Activated naive CD8-positive, alpha-beta T cell treated with anti-CD3 and anti-CD28 coated beads, Interleukin-2, amount 50 U/mL, for 24 hours (primary cell): ENCODE measurements around the gene GOLT1A.
"Not testable (repeated sequence)": the region's sequence is repeated elsewhere in the genome, so short reads cannot be mapped to it uniquely, and the experiment has no call there.

Experiments used
- ATAC-seq: fragments of 150-1000 bp; cut with Tn5 transposase; one replicate; pipeline ENCODE4 v1.10.0; 2021
- DNase-seq: peaks from one replicate; pipeline ENCODE4 v3.0.0; 2021
- H3K27ac Mint-ChIP-seq: one replicate; pipeline ENCODE4 v1.8.0; 2021; ENCODE audit warnings: mild to moderate bottlenecking, mixed read lengths
- H3K27me3 Mint-ChIP-seq: one replicate; pipeline ENCODE4 v1.8.0; 2021; ENCODE audit warnings: mixed read lengths
- H3K36me3 Mint-ChIP-seq: one replicate; pipeline ENCODE4 v1.8.0; 2021; ENCODE audit warnings: low read depth, mixed read lengths
- H3K4me1 Mint-ChIP-seq: one replicate; pipeline ENCODE4 v1.8.0; 2021; ENCODE audit warnings: mixed read lengths
- H3K4me3 Mint-ChIP-seq: one replicate; pipeline ENCODE4 v1.8.0; 2021; ENCODE audit warnings: mild to moderate bottlenecking, moderate library complexity, mixed read lengths
- H3K9me3 Mint-ChIP-seq: one replicate; pipeline ENCODE4 v1.8.0; 2021; ENCODE audit warnings: mixed read lengths

GOLT1A gene

DNA sequence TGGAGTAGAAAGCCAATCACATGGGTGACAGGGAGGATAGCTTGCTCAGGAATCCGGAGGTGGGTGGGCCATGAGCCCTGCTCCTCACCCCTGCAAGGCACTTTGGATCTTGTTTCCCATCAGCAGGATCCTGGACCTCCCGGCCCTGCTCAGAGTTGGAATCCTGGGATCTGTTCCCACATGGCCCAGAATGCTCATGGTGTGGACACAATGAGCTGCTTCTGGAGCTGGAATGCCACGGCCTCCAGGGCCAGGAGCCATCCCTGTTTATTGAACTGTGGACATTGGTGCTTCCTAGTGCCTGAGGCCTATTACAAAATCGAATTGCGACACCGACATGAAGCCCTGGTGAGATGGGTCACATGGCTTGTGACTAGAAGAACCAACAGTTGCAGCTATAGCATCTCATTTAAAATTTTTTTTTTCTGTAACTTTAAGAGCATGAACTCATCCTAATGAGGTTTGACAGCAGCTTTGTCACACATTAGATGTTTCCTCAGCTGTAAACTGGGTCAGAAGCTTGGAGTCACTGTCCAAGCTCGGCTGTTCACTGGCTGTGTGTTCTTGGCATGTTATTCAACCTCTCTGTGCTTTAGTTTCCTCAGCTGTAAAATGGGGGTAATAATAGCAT lies 40.4 kb upstream of the GOLT1A start:
- H3K4me3 Mint-ChIP-seq: no peak overlapping the region
- H3K9me3 Mint-ChIP-seq: no peaks in the 10 kb centered on the region
- DNase-seq: no peak
- no peaks in the 10 kb centered on the region for H3K4me1 Mint-ChIP-seq
- H3K27ac Mint-ChIP-seq: no peak overlapping the region
- ATAC-seq: no peak
- H3K27me3 Mint-ChIP-seq: no peaks in the 10 kb centered on the region
- H3K36me3 Mint-ChIP-seq: no peaks in the 10 kb centered on the region

DNA sequence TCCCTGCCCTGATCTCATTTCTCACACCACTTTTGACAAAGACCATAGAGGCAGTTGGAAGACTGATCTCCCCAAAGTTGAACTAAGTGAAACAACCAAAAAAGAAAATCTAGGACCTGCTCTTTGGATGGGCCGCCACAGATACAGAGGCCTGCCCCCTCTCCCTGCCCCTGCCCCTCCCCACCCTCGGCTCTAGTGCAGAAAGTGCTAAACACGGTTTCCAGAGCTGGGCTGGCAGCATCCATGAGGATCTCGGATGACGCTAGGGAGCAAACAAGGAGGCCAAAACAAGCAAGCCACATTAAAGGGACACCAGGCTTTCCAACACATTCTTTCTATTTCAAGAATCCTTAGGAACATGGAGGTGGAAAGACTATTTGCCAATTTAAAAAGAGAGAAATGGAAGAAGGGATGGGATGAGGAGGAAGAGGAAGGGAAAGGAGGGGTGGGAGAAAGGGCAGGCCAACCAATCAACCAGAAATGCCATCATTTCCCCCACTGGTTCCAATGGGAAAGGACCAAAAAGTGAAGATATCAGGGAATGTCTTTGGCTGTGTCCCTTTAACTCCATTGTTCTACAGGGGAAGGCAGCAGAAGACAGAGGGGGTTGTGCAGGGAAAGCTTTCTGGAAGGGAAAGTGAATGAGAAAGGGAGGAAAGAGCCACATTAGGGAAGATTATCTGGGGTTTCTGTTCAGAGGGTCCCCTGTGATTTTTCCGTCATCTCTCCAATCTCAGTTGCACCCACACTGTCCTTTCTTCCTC lies 38.3 kb upstream of the GOLT1A start:
- no peaks in the 10 kb centered on the region for H3K9me3 Mint-ChIP-seq
- H3K27ac Mint-ChIP-seq: no peak overlapping the region
- no peaks in the 10 kb centered on the region for H3K27me3 Mint-ChIP-seq
- no peaks in the 10 kb centered on the region for H3K36me3 Mint-ChIP-seq
- no peak overlapping the region for H3K4me3 Mint-ChIP-seq
- DNase-seq (no peak), ATAC-seq (no peak)
- H3K4me1 Mint-ChIP-seq: no peaks in the 10 kb centered on the region

DNA sequence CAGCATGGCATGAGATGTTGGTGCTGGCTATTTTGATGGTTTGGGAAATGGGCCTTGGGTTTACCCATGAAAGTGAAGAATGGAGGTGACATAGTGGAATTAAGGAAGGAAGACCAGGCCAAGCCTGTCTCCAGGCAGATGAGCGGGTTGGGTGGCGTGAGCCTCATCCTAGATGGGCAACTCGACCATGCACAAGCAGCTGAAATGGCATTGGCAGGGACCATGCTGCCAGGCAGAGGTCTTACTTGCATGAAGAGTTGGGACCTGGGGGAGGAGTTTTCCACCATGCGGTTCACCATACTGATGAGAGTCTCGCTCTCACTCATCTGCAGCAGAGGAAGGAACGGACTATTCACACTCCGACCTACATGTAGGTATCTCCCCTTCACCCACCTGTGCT lies 37.5 kb upstream of the GOLT1A start:
- DNase-seq: no peak
- no peak overlapping the region for H3K4me3 Mint-ChIP-seq
- no peaks in the 10 kb centered on the region for H3K9me3 Mint-ChIP-seq
- no peaks in the 10 kb centered on the region for H3K4me1 Mint-ChIP-seq
- no peaks in the 10 kb centered on the region for H3K36me3 Mint-ChIP-seq
- no peak for ATAC-seq
- no peak overlapping the region for H3K27ac Mint-ChIP-seq
- H3K27me3 Mint-ChIP-seq: no peaks in the 10 kb centered on the region

DNA sequence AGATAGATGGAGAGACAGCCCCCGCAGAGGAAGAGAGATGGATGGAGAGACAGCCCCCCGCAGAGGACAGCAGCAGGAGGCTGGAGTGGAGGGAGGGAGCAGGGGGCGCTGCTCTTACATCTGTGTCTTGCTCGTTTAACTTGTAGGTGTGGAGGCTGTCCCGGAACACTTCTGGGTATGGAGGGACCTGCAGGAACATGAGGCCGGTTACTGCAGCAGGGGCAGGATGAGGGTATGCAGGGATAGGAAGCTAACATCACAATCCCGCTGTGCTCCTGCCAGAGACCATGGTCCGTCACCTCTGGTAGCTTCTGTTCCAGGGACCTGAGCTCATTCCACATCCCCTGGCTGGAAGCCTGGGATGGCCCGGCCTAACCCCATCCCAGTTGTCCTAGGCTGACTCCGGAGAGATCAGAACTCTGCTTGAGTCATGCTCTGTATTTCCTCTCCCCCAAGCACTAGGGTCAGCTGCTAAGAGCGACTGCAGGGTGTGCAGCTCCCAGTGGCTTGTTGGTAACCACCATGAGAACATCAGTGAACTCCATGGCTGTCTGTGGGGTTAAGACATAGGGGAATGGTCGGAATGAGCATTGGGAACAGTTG lies 36.7 kb upstream of the GOLT1A start:
- Mint-ChIP-seq H3K27ac (no peak overlapping the region), H3K27me3 (no peaks in the 10 kb centered on the region), H3K9me3 (no peaks in the 10 kb centered on the region), H3K4me3 (no peak overlapping the region), H3K4me1 (no peaks in the 10 kb centered on the region), H3K36me3 (no peaks in the 10 kb centered on the region)
- ATAC-seq (no peak), DNase-seq (no peak)

DNA sequence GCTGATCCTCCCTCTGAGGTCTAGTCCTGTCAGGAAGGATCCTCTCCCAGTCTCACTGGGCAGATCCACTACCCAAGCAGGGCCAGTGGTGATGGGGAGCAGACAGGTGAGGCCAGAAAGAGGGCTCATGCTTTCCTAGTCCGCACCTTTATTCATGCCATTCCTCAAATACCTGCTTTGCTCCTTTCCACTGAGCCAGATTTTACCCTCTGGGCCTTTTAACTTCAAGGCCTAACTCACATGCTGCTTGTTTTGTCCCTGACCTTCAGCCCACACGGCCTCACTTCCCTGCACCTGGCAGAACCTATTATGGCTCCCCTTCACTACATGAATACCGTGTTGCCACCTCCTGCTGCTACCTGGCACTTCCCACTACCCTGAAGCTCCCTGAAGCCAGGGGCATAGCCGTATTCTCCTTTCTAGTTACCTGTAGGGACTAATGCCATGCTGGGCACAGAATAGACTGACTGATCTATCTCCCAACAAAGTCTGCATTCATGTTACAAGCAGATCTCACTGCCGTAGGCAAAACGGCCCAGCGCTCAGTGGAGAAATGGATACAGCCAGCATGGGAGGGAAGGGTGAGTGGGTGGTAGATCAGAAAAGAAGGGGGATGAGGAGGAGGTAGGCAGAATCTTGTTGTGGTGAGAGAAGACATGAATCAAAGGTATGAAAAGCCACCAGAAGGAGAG lies 36.1 kb upstream of the GOLT1A start:
- Mint-ChIP-seq H3K27ac (no peak overlapping the region), H3K36me3 (no peaks in the 10 kb centered on the region), H3K4me1 (no peaks in the 10 kb centered on the region), H3K27me3 (no peaks in the 10 kb centered on the region), H3K4me3 (no peak overlapping the region), H3K9me3 (no peaks in the 10 kb centered on the region)
- ATAC-seq (no peak), DNase-seq (no peak)

DNA sequence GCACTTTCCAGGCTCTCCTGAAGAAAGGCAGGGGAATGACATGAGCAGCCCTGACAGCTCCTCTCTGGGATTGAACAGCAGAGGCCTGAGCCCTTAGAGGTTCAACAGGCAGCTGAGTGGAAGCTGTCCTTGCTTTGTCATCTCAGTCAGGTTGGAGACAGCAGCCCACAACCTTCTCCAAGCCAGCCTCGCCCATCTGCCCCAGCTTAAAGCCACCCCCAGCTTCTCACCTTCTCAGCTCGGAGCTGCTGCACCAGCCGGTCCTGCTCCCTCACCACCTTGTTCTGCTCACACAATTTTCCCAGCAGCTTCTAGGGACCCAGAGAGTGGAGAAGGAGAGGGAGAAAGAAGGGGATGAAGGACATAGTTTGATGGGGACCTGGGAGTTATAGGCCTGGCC lies 35.2 kb upstream of the GOLT1A start:
- Mint-ChIP-seq H3K27ac (no peak overlapping the region), H3K36me3 (no peaks in the 10 kb centered on the region), H3K4me1 (no peaks in the 10 kb centered on the region), H3K9me3 (no peaks in the 10 kb centered on the region), H3K4me3 (no peak overlapping the region), H3K27me3 (no peaks in the 10 kb centered on the region)
- DNase-seq: no peak
- no peak for ATAC-seq

DNA sequence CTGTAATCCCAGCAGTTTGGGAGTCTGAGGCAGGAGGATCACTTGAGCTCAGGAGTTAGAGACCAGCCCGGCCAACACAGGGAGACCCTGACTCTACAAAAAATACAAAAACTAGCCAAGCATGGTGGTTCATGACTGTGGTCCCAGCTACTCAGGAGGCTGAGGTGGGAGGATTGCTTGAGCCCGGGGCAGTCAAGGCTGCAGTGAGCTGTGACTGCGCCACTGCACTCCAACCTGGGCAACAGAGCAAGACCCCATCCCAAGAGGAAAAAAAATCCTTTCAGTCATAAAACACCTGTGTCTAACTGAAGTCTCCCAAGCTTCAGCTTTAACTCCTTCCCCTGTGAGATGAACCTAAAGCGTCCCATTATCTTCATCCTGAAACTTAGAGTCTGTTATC lies 33.1 kb upstream of the GOLT1A start:
- no peak for DNase-seq
- Mint-ChIP-seq H3K27ac (no peak overlapping the region), H3K27me3 (no peaks in the 10 kb centered on the region), H3K9me3 (no peaks in the 10 kb centered on the region), H3K4me1 (no peaks in the 10 kb centered on the region), H3K4me3 (no peak overlapping the region), H3K36me3 (no peaks in the 10 kb centered on the region)
- no peak for ATAC-seq

DNA sequence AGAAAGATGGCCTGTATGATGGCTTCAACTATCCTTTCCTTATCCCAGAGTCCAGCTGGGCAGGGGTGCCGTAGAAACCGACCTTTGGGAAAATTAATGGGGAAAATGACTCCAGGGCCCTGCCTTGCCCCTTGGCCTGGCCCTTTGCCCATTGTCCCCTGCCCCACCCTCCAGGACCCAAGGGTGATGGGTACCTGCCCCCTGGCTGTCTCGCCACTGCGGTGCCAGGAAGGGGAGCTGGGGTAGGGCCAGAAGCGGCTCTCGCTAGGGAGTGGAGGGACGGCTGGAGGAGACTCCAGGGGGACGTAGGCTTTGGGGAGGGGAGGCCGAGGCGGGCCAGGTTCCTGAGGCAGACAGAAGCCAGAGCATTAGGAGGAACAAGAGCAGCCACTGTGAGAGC lies 29.1 kb upstream of the GOLT1A start:
- H3K9me3 Mint-ChIP-seq: no peaks in the 10 kb centered on the region
- ATAC-seq (no peak), DNase-seq (no peak)
- H3K36me3 Mint-ChIP-seq: no peaks in the 10 kb centered on the region
- H3K27me3 Mint-ChIP-seq: no peaks in the 10 kb centered on the region
- H3K4me1 Mint-ChIP-seq: no peaks in the 10 kb centered on the region
- no peak overlapping the region for H3K4me3 Mint-ChIP-seq
- H3K27ac Mint-ChIP-seq: no peak overlapping the region

DNA sequence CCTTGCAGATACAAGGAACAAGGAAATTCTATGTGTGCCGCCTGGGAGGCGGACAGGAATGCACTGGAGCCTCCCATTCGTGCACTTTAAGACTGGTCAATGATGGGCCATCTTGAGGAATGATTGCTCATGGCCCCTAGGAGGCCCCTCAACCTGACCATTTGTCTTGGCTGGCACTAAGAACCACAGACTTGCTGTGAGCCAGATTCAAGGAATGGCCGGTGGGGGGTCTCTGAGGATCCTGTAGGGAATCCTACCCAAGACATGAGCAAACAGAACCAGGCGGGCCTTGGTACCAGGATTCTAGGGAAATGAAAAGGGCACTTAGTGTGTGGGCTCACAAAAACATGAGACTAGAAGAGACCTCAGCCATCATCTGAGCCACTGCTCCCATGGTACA lies 28.1 kb upstream of the GOLT1A start:
- Mint-ChIP-seq H3K36me3 (no peaks in the 10 kb centered on the region), H3K9me3 (no peaks in the 10 kb centered on the region), H3K27ac (no peak overlapping the region), H3K4me3 (no peak overlapping the region), H3K4me1 (no peaks in the 10 kb centered on the region), H3K27me3 (no peaks in the 10 kb centered on the region)
- ATAC-seq (no peak), DNase-seq (no peak)

DNA sequence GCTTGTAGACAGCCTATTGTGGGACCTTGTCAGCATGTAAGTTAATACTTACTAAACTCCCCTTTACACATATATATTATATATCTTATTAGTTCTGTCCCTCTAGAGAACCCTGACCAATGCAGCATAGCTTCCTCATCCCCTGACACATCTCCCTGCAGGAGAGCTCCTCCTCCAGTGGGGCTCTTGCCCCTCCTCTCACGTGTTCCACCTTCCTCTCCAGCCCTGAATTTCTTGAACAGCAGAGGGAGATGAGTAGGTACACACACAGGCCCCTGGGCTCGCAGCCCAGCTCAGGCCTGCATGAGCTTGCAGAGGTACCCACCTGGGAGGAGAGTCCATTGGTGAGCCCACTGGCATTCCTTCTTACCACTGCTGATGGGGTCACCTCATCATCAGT lies 27.3 kb upstream of the GOLT1A start:
- DNase-seq: no peak
- H3K36me3 Mint-ChIP-seq: no peaks in the 10 kb centered on the region
- no peaks in the 10 kb centered on the region for H3K4me1 Mint-ChIP-seq
- no peak overlapping the region for H3K27ac Mint-ChIP-seq
- H3K9me3 Mint-ChIP-seq: no peaks in the 10 kb centered on the region
- H3K27me3 Mint-ChIP-seq: no peaks in the 10 kb centered on the region
- H3K4me3 Mint-ChIP-seq: no peak overlapping the region
- ATAC-seq: no peak

DNA sequence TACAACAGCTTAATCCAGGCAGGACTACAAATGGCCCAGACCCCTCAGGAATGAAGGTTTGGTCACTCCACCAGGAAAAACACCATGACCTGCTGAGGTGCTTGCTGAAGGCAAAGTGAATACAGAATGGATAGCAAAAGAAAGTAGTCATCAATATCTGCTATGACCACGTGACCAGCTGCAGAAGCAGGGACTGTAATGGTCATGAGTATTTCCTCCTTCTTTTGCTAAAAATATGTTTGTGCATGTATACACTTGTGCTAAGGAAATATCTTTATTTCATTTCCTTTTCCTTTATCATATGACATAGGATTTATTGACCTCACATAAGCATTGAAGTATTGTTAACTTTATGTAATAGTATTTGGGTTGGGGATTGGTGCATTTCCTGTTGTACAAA lies 26.4 kb upstream of the GOLT1A start:
- H3K4me1 Mint-ChIP-seq: no peaks in the 10 kb centered on the region
- DNase-seq (no peak), ATAC-seq (no peak)
- no peaks in the 10 kb centered on the region for H3K9me3 Mint-ChIP-seq
- no peak overlapping the region for H3K4me3 Mint-ChIP-seq
- no peaks in the 10 kb centered on the region for H3K36me3 Mint-ChIP-seq
- H3K27me3 Mint-ChIP-seq: no peaks in the 10 kb centered on the region
- H3K27ac Mint-ChIP-seq: no peak overlapping the region

DNA sequence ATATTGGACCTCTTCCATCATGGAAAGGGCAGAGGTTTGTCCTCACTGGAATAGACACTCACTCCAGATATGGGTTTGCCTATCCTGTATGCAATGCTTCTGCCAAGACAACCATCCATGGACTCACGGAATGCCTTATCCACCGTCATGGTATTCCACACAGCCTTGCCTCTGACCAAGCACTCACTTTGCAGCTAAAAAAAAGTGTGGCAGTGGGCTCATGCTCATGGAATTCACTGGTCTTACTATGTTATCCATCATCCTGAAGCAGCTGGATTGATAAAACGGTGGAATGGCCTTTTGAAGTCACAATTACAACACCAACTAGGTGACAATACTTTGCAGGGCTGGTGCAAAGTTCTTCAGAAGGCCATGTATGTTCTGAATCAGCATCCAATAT lies 25.6 kb upstream of the GOLT1A start:
- not testable (repeated sequence) for H3K36me3 Mint-ChIP-seq, H3K27ac Mint-ChIP-seq, H3K4me1 Mint-ChIP-seq, DNase-seq, H3K9me3 Mint-ChIP-seq, ATAC-seq, H3K27me3 Mint-ChIP-seq, H3K4me3 Mint-ChIP-seq

DNA sequence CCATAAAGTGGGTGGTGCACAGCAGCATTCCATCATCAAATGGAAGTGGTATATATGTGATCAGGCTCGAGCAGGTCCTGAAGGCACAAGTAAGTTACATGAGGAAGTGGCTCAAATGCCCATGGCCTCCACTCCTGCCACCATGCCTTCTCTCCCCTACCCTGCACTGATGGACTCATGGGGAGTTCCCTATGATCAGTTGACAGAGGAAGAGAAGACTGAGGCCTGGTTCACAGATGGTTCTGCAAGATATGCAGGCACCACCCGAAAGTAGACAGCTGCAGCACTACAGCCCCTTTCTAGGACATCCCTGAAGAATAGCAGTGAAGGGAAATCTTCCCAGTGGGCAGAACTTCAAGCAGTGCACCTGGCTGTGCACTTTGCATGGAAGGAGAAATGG lies 24.7 kb upstream of the GOLT1A start:
- not testable (repeated sequence) for H3K9me3 Mint-ChIP-seq, H3K36me3 Mint-ChIP-seq, H3K27ac Mint-ChIP-seq, DNase-seq, H3K27me3 Mint-ChIP-seq, H3K4me1 Mint-ChIP-seq, H3K4me3 Mint-ChIP-seq, ATAC-seq

DNA sequence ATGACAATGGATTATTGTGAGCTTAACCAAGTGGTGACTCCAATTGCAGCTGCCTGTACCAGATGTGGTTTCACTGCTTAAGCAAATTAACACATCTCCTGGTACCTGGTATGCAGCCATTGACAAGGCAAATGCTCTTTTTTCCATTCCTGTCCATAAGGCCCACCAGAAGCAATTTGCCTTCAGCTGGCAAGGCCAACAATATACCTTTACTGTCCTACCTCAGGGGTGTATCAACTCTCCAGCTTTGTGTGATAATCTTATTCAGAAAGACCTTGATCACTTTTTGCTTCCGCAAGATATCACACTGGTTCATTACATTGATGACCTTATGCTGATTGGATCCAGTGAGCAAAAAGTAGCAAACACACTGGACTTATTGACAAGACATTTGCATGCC lies 23.7 kb upstream of the GOLT1A start:
- H3K9me3 Mint-ChIP-seq, H3K27me3 Mint-ChIP-seq: not testable (repeated sequence)

DNA sequence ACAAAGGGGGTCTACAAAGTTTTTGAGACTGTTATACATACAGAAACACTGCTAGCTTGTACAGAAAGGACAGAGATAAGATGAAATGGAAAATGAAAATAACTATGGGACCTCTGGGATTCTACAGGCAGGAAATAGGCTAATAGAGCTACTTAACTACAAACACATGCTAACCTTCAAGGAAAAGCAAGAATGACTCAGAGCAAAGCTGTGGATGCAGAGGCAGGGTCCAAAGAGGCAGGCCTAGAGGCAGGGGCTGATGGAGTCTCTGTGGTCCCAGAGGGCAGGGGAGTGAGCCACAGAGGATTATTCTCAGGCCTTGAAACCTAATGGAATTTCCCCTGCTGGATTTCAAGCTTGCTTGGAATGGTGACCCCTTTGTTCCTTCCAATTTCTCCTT lies 18.7 kb upstream of the GOLT1A start:
- H3K4me3 Mint-ChIP-seq: no peak overlapping the region
- ATAC-seq (no peak), DNase-seq (no peak)
- no peaks in the 10 kb centered on the region for H3K36me3 Mint-ChIP-seq
- H3K27ac Mint-ChIP-seq: no peak overlapping the region
- no peaks in the 10 kb centered on the region for H3K9me3 Mint-ChIP-seq
- H3K27me3 Mint-ChIP-seq: no peaks in the 10 kb centered on the region
- no peaks in the 10 kb centered on the region for H3K4me1 Mint-ChIP-seq

More for the DNA sequence above, 23.7 kb upstream of the GOLT1A start:
- DNase-seq, H3K4me1 Mint-ChIP-seq, ATAC-seq, H3K36me3 Mint-ChIP-seq, H3K27ac Mint-ChIP-seq, H3K4me3 Mint-ChIP-seq: not testable (repeated sequence)
